OCI-LY1 (cell line): ENCODE data around the gene CHCHD5.

Experiments
- EZH2 ChIP-seq: fragments of 200-600 bp; sonication (generic), shearing (Covaris generic); IDR thresholded peaks from 2 replicates; pipeline ENCODE4 v1.8.0; 2017; ENCODE audit warnings: borderline replicate concordance, mixed run types, mild to moderate bottlenecking, antibody characterized with exemption, low read length, moderate library complexity, mixed read lengths
- TF ChIP-seq, protein P1 (sequence below): fragments of 200-600 bp; sonication (generic), shearing (Covaris generic); IDR thresholded peaks from 2 replicates; pipeline ENCODE4 v1.5.1; 2017; ENCODE audit warnings: mild to moderate bottlenecking, antibody characterized with exemption, low read length, moderate library complexity, mixed read lengths

DNA sequence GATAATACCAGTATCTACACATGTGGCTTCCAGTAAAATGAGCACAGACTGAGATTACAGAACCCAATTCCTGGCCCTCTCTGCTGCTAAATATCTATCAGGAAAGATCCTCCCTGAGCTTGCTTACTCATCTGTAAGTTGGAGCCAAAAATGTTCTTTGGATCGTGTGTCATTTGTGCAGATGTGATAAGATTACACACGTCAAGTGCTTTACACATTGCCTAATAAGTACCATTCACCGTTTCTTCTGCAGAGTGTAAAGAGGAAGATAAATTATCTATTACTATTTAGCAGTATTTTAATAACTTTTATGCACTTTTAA lies 38.1 kb downstream of the CHCHD5 start:
- TF ChIP-seq, protein P1, sequence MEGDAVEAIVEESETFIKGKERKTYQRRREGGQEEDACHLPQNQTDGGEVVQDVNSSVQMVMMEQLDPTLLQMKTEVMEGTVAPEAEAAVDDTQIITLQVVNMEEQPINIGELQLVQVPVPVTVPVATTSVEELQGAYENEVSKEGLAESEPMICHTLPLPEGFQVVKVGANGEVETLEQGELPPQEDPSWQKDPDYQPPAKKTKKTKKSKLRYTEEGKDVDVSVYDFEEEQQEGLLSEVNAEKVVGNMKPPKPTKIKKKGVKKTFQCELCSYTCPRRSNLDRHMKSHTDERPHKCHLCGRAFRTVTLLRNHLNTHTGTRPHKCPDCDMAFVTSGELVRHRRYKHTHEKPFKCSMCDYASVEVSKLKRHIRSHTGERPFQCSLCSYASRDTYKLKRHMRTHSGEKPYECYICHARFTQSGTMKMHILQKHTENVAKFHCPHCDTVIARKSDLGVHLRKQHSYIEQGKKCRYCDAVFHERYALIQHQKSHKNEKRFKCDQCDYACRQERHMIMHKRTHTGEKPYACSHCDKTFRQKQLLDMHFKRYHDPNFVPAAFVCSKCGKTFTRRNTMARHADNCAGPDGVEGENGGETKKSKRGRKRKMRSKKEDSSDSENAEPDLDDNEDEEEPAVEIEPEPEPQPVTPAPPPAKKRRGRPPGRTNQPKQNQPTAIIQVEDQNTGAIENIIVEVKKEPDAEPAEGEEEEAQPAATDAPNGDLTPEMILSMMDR, result no peak
- TF ChIP-seq EZH2, result no peak
